Panc1 (cell line): Measurements from ENCODE around the gene POLR3A.

ENCODE experiments used
- CTCF ChIP-seq: fragments of 450-650 bp; IDR thresholded peaks from 2 replicates; pipeline ENCODE4 v1.5.1; 2017; ENCODE audit warnings: mild to moderate bottlenecking
- POLR2AphosphoS5 ChIP-seq: IDR thresholded peaks from 2 replicates; pipeline ENCODE4 v1.6.1; 2012; ENCODE audit warnings: mild to moderate bottlenecking, low read depth, low read length, moderate library complexity
- REST ChIP-seq, 2 experiments: IDR thresholded peaks; 2 replicates each; pipeline ENCODE4 v1.6.1; 2011 to 2012; ENCODE audit warnings: low read depth in 2 of 2, control low read depth in 1 of 2, low read length in 1 of 2, mild to moderate bottlenecking in 1 of 2, moderate library complexity in 1 of 2; ENCODE audit not compliant: insufficient read depth in 1 of 2
- TCF7L2 ChIP-seq: IDR thresholded peaks from 2 replicates; pipeline ENCODE4 v1.6.1; 2011; ENCODE audit warnings: mild to moderate bottlenecking, low read depth, low read length, inconsistent platforms

- TF ChIP-seq POLR2AphosphoS5 (no peak), CTCF (no peak), REST (IDR thresholded peaks at IDR 0.05; ENCODE audit: insufficient read depth in 1 of 2, low read depth in 2 of 2, low read length in 1 of 2) (no peak), TCF7L2 (no peak)
These were observed 41.6 kb downstream of the POLR3A start for GRCh38 chr10:77987671-77988255.
